ENCODE measurements around the gene BAIAP2L1. TPM values are rescaled to one million over a fixed set of nuclear protein-coding genes. Genes with fewer than 3 reads are reported as not detected.
A peak's percentile ranks its signal among the peaks of the same experiment; 100 is the strongest.

The BAIAP2L1 gene
- total RNA-seq, 2 donors from 2014 or later, result 0.55 to 0.82 TPM

DNA sequence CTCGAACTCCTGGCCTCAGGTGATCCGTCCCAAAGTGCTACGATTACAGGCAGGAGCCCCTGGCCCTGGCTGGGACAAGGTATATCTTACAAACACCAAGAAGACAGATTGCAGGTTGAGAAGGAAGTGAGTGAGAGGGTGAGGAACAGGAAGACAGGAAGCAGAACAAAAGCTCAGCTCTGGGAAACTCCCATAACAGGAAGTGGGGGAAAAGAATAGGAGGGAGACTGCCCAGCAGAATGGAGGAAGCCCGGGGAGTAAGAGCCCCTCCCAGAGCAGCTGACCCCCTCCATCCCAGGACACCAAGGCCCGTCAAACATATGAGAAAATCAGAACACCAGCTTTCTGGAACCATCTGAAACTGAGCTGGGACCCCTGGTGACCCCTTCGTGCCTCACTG, 151.8 kb downstream of the BAIAP2L1 start:
- Mint-ChIP-seq H3K4me3 (peak overlapping the region; percentile 82), H3K27ac (peak overlapping the region; percentile 94), H3K36me3 (ENCODE audit: low read depth) (no peaks in the 10 kb centered on the region), H3K4me1 (peaks cover 42% of the 10 kb centered on the region), H3K27me3 (no peaks in the 10 kb centered on the region)
- no peaks in the 10 kb centered on the region for H3K9me3 ChIP-seq (ENCODE audit: control insufficient read depth, low read length, poor library complexity, severe bottlenecking)
- ATAC-seq, result no peak
- DNase-seq, result no peak

DNA sequence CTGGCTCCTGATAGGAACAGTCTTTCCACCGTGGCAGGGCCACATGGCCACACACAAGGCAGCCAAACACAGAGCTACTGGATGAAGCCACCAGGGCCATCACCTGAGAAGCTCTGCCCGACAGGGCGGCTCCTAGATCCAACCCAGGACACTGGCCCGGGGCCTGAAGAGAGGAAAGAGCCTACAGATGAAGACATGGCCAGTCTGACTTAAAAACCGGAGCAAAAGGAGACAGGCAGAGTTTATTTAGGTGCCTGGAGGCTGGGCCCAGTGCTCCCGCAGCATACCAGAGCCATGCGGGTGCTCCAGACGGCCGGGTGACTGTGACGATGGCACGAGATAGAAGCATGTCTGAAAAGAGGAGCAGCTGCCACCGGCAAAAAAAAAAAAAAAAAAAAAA, 152.7 kb downstream of the BAIAP2L1 start:
- peaks cover 37% of the 10 kb centered on the region for H3K4me1 Mint-ChIP-seq
- H3K36me3 Mint-ChIP-seq (ENCODE audit: low read depth), result no peaks in the 10 kb centered on the region
- DNase-seq, result no peak
- H3K9me3 ChIP-seq (ENCODE audit: control insufficient read depth, low read length, poor library complexity, severe bottlenecking), result no peaks in the 10 kb centered on the region
- no peak overlapping the region for H3K4me3 Mint-ChIP-seq
- peak overlapping the region; percentile 94 for H3K27ac Mint-ChIP-seq
- no peaks in the 10 kb centered on the region for H3K27me3 Mint-ChIP-seq
- no peak for ATAC-seq

DNA sequence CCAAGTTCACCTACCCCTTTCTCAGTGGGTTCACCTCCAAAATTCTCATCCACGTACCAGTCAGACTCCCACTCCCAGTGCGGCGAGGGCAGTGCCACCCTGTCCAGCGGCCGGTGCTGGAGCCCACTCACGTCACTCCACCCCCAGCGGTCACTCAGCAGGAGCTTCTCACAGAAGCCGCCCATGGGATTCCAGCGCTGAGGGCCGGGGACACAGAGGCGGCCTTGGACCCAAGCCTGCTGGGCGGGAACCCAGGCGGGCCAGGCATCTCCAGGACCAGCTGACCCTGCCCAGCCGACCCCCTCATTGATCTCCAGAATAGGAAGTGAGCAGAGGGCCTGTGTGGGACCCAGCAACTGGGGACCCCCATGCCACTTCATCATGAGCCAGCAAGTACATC, 156.0 kb downstream of the BAIAP2L1 start:
- DNase-seq (no peak), ATAC-seq (no peak)
- Mint-ChIP-seq H3K4me1 (peaks cover 16% of the 10 kb centered on the region), H3K27ac (no peak overlapping the region), H3K4me3 (no peak overlapping the region), H3K36me3 (ENCODE audit: low read depth) (no peaks in the 10 kb centered on the region), H3K27me3 (no peaks in the 10 kb centered on the region)
- no peaks in the 10 kb centered on the region for H3K9me3 ChIP-seq (ENCODE audit: control insufficient read depth, low read length, poor library complexity, severe bottlenecking)

DNA sequence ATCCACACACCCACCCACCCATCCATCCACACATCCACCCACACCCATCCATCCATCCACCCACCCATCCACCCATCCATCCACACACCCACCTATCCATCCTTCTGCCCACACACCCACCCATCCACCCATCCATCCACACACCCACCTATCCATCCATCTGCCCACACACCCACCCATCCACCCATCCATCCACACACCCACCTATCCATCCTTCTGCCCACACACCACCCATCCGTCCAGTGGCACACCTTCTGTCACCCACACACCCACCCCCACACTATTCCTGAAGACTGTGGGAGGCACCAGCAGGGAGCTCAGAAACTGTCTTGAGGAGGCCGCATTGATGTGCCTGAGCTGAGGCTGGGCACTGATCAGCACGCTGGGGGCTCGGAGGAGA, 158.0 kb downstream of the BAIAP2L1 start:
- ATAC-seq (no peak), DNase-seq (no peak)
- H3K4me3 Mint-ChIP-seq, result no peak overlapping the region
- H3K27me3 Mint-ChIP-seq, result no peaks in the 10 kb centered on the region
- no peaks in the 10 kb centered on the region for H3K9me3 ChIP-seq (ENCODE audit: control insufficient read depth, low read length, poor library complexity, severe bottlenecking)
- H3K36me3 Mint-ChIP-seq (ENCODE audit: low read depth), result no peaks in the 10 kb centered on the region
- peaks cover 5% of the 10 kb centered on the region for H3K4me1 Mint-ChIP-seq
- no peak overlapping the region for H3K27ac Mint-ChIP-seq

DNA sequence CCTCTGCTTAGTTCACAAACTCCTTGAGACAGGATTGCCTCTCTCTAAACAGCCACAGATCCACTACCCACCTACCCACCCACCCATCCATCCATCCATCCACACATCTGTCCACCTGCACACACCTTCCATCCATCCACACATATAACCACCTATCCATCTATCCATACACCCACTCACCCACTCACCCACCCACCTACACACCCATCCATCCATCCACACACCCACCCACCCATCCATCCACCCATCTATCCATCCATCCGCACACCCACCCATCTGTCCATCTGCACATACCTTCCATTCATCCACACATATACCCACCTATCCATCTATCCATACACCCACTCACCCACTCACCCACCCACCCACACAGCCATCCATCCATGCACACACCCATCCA, 158.5 kb downstream of the BAIAP2L1 start:
- no peaks in the 10 kb centered on the region for H3K27me3 Mint-ChIP-seq
- no peak for ATAC-seq

DNA sequence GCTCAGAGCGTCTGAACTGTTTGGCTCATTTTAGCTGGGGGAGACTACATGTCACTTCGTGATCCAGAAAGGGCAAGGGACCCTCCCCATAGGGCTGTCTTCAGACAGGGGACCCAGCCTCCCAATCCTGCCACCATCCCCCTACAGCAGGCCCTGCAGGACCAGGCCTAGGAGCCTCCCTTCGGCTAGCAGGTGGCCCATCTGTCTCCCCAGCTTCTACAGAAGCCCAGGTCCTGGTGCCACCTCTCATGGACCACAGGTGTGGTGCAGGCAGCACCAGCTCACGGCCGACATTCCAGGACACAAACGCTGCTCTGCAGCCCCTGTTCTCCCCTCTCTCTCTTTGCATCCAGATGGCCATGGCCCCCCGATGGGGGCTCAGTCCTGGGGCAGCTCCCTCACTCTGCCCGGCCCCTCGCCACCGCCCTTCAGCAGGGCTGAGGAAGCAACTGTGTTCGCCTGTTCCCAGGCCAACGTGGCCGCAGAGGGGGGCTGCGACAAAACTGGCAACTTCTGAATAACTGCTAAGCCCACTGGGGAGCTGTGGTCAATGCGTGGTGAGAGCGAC, 159.1 kb downstream of the BAIAP2L1 start:
- no peak overlapping the region for H3K4me3 Mint-ChIP-seq

More for the DNA sequence above, 158.5 kb downstream of the BAIAP2L1 start:
- H3K27ac Mint-ChIP-seq, result no peak overlapping the region
- no peak for DNase-seq
- no peaks in the 10 kb centered on the region for H3K4me1 Mint-ChIP-seq
- no peak overlapping the region for H3K4me3 Mint-ChIP-seq
- H3K9me3 ChIP-seq (ENCODE audit: control insufficient read depth, low read length, poor library complexity, severe bottlenecking), result no peaks in the 10 kb centered on the region
- H3K36me3 Mint-ChIP-seq (ENCODE audit: low read depth), result no peaks in the 10 kb centered on the region

More for the DNA sequence above, 159.1 kb downstream of the BAIAP2L1 start:
- no peak for ATAC-seq
- Mint-ChIP-seq H3K27me3 (no peaks in the 10 kb centered on the region), H3K36me3 (ENCODE audit: low read depth) (no peaks in the 10 kb centered on the region), H3K4me1 (no peaks in the 10 kb centered on the region), H3K27ac (no peak overlapping the region)
- H3K9me3 ChIP-seq (ENCODE audit: control insufficient read depth, low read length, poor library complexity, severe bottlenecking), result no peaks in the 10 kb centered on the region
- no peak for DNase-seq

Other genes starting within 250 kb of the BAIAP2L1 start
- not detected for gene BHLHA15, start 189.7 kb downstream of the BAIAP2L1 start, total RNA-seq
- 100 to 1,000 TPM in 1 of 2 donors, 10 to 100 TPM in 1; 76.5 to 100 TPM for gene TECPR1, start 148.9 kb downstream of the BAIAP2L1 start, total RNA-seq
- 10 to 100 TPM; 67.1 to 77.1 TPM for gene BRI3, start 119.4 kb downstream of the BAIAP2L1 start, total RNA-seq
- not detected for gene NPTX2, start 216.2 kb upstream of the BAIAP2L1 start, total RNA-seq